ELF-1 (cell line): Measurements from ENCODE around the gene OMD.

ENCODE experiments used
- DNase-seq: peaks from one replicate; pipeline ENCODE4 v3.0.0-alpha.2; 2016; ENCODE audit warnings: low read depth, low spot score

The OMD gene

GRCh38 chr9:92411157-92411556 lies 13.1 kb downstream of the OMD start:
- peak; percentile 35 for DNase-seq

GRCh38 chr9:92408747-92409478 lies 15.4 kb downstream of the OMD start:
- DNase-seq: no peak

GRCh38 chr9:92407818-92408217 lies 16.5 kb downstream of the OMD start:
- DNase-seq: no peak

- DNase-seq: peak; percentile 5
Observed at GRCh38 chr9:92406477-92406876, 17.8 kb downstream of the OMD start.

GRCh38 chr9:92405818-92406217 lies 18.5 kb downstream of the OMD start:
- no peak for DNase-seq

GRCh38 chr9:92404042-92404836 lies 20.0 kb downstream of the OMD start, which contains the start of gene OGN:
TSS of gene OGN (minus strand) at chr9:92404578. CDS start at chr9:92403407, 1,171 bp downstream.
- DNase-seq: no peak

GRCh38 chr9:92402826-92403745 lies 21.2 kb downstream of the OMD start:
- DNase-seq: no peak

GRCh38 chr9:92402360-92402759 lies 21.9 kb downstream of the OMD start:
- DNase-seq: no peak

- DNase-seq: no peak
Observed at GRCh38 chr9:92397853-92398252, 26.4 kb downstream of the OMD start.

GRCh38 chr9:92395617-92396016 lies 28.7 kb downstream of the OMD start:
- no peak for DNase-seq

GRCh38 chr9:92393686-92394085 lies 30.6 kb downstream of the OMD start:
- no peak for DNase-seq

GRCh38 chr9:92392690-92393089 lies 31.6 kb downstream of the OMD start:
- DNase-seq: no peak

- DNase-seq: no peak
Observed at GRCh38 chr9:92385953-92386352, 38.3 kb downstream of the OMD start.

GRCh38 chr9:92385477-92385876 lies 38.8 kb downstream of the OMD start:
- DNase-seq: no peak

- DNase-seq: no peak
Observed at GRCh38 chr9:92385001-92385400, 39.3 kb downstream of the OMD start.

GRCh38 chr9:92384375-92384774 lies 39.9 kb downstream of the OMD start:
- no peak for DNase-seq

- DNase-seq: no peak
Observed at GRCh38 chr9:92381775-92382174, 42.5 kb downstream of the OMD start.

- no peak for DNase-seq
Observed at GRCh38 chr9:92380603-92381002, 43.7 kb downstream of the OMD start.

GRCh38 chr9:92378865-92379560 lies 45.3 kb downstream of the OMD start:
- peak; percentile 44 for DNase-seq

- DNase-seq: peak; percentile 7
Observed at GRCh38 chr9:92377876-92378275, 46.4 kb downstream of the OMD start.

- DNase-seq: no peak
Observed at GRCh38 chr9:92373167-92373566, 51.1 kb downstream of the OMD start.
